ENCODE measurements around the gene CDC37.
A peak's percentile ranks its signal among the peaks of the same experiment; 100 is the strongest.
"Not testable (repeated sequence)": the region's sequence is repeated elsewhere in the genome, so short reads cannot be mapped to it uniquely, and the experiment has no call there.

Gene CDC37

GRCh38 chr19:10395003-10395402 lies 8.3 kb downstream of the CDC37 start:
- DNase-seq (ENCODE audit: low read depth, low spot score), result no peak

GRCh38 chr19:10393137-10393536 lies 10.2 kb downstream of the CDC37 start:
- DNase-seq (ENCODE audit: low read depth, low spot score), result no peak

GRCh38 chr19:10392120-10392519 lies 11.2 kb downstream of the CDC37 start:
- no peak for DNase-seq (ENCODE audit: low read depth, low spot score)

- DNase-seq (ENCODE audit: low read depth, low spot score), result no peak
Observed at GRCh38 chr19:10390652-10391286, 12.6 kb downstream of the CDC37 start.

GRCh38 chr19:10389863-10390262 lies 13.5 kb downstream of the CDC37 start:
- DNase-seq (ENCODE audit: low read depth, low spot score), result no peak

GRCh38 chr19:10388957-10389356 lies 14.4 kb downstream of the CDC37 start:
- DNase-seq (ENCODE audit: low read depth, low spot score), result peak; percentile 41

GRCh38 chr19:10384580-10384979 lies 18.8 kb downstream of the CDC37 start:
- DNase-seq (ENCODE audit: low read depth, low spot score), result no peak

GRCh38 chr19:10383223-10383499 lies 20.2 kb downstream of the CDC37 start:
- not testable (repeated sequence) for DNase-seq (ENCODE audit: low read depth, low spot score)

- DNase-seq (ENCODE audit: low read depth, low spot score), result peak; percentile 92
Observed at GRCh38 chr19:10380313-10381102, 22.8 kb downstream of the CDC37 start, which contains the start of gene TYK2. Gene TYK2, minus strand, starts transcription at chr19:10380572. Its CDS starts 2,166 bp downstream, at chr19:10378406.

- DNase-seq (ENCODE audit: low read depth, low spot score), result no peak
Observed at GRCh38 chr19:10379880-10380312, 23.4 kb downstream of the CDC37 start.

GRCh38 chr19:10378124-10378523 lies 25.2 kb downstream of the CDC37 start:
- no peak for DNase-seq (ENCODE audit: low read depth, low spot score)

GRCh38 chr19:10377140-10377640 lies 26.2 kb downstream of the CDC37 start:
- DNase-seq (ENCODE audit: low read depth, low spot score), result not testable (repeated sequence)

- DNase-seq (ENCODE audit: low read depth, low spot score), result no peak
Observed at GRCh38 chr19:10374931-10375330, 28.4 kb downstream of the CDC37 start.

GRCh38 chr19:10372690-10373089 lies 30.7 kb downstream of the CDC37 start:
- no peak for DNase-seq (ENCODE audit: low read depth, low spot score)

GRCh38 chr19:10368101-10368803 lies 35.1 kb downstream of the CDC37 start:
- DNase-seq (ENCODE audit: low read depth, low spot score), result no peak

GRCh38 chr19:10366950-10367512 lies 36.3 kb downstream of the CDC37 start:
- not testable (repeated sequence) for DNase-seq (ENCODE audit: low read depth, low spot score)

GRCh38 chr19:10365518-10365917 lies 37.8 kb downstream of the CDC37 start:
- no peak for DNase-seq (ENCODE audit: low read depth, low spot score)

GRCh38 chr19:10364644-10365043 lies 38.7 kb downstream of the CDC37 start:
- DNase-seq (ENCODE audit: low read depth, low spot score), result no peak

GRCh38 chr19:10363789-10364281 lies 39.5 kb downstream of the CDC37 start:
- DNase-seq (ENCODE audit: low read depth, low spot score), result no peak

GRCh38 chr19:10362259-10362658 lies 41.1 kb downstream of the CDC37 start:
- no peak for DNase-seq (ENCODE audit: low read depth, low spot score)

GRCh38 chr19:10361569-10362011 lies 41.8 kb downstream of the CDC37 start:
- no peak for DNase-seq (ENCODE audit: low read depth, low spot score)

GRCh38 chr19:10356431-10356830 lies 46.9 kb downstream of the CDC37 start:
- no peak for DNase-seq (ENCODE audit: low read depth, low spot score)
